GM18526 (cell line): ENCODE data around the gene ABAT.

Experiments used
- POLR2A ChIP-seq: IDR thresholded peaks from 3 replicates; pipeline ENCODE4 v1.6.1; 2011; ENCODE audit not compliant: insufficient read length; ENCODE audit errors: extremely low read depth

Gene ABAT

DNA sequence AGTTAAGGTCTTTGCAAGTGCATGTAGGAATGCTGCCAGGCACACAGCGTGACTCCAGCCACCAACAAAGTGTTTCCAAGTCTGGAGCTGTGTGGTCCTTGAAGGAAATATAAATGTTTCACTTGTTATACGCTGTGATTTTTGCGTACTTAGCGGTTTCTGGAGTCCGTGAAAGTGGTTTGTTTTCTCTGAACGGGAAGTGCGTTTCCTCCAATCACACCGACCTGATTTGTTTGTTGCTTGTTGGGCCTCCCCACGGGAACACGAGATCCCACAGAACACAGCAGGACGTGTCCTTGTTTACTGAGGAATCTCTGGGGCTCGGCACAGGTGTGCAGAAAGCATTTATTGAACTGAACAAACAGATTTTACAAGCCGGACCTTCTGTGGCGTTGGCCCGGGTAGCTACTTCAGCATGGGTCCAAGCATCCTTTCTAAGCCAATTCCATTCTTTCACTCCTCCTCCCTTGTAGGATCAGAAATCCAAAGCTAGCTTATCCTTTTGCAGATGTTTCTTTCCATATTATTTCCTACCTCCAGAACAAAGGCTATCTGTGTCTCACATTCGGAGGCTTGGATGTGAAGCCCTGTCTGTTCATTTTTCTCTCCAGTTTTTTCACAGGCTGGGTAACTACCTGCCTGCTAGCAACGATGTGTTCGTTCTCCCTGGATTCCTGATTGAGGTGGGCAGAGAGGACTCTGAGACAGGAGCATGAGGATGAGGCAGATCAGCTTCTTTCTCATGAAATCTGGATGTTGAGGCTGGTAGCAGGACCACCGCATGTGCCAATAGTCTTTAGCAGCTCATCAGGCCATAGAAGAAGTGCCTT, 44.6 kb downstream of the ABAT start:
- no peak for TF ChIP-seq POLR2A

DNA sequence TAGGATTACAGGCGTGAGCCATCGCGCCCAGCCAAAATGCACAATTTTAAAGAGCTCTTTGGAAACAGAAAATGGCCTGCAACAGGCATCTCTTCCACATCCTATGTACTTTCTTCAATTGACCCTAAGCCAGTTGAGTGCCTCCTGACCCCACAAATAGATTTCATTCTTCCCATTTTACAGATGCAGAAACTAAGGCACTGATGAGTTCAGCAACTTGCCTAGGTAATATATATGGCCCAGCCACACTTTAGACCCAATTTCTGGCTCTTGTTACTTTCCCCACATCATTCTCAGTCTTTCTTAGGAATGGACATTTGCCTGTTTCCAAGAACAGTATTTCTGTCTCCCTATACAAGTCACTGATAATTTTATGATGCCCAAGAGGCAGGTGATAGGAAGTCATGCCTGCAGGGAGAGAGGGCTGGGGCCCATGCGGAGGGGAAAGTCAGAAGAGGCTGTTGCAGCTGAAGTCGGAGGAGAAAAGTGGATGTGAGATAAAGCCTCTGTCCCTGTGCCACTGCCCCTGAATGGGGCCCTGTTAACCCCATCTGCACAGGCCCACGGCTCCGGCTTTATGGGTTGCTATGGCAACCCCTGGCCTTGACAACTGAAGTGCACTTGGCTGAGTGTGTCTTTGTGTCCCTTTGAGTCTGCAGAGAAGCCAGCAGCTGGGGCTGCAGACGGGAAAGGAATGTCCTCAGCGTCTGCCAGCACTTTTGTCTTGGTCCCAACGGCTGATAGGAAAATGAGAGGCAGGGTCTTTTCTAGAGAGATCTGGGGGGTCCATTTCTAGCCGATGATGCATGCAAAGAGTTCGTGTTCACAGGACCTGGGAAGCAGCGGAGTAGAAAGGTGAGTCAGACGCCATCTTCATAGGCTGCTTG, 45.9 kb downstream of the ABAT start:
- TF ChIP-seq POLR2A: no peak

DNA sequence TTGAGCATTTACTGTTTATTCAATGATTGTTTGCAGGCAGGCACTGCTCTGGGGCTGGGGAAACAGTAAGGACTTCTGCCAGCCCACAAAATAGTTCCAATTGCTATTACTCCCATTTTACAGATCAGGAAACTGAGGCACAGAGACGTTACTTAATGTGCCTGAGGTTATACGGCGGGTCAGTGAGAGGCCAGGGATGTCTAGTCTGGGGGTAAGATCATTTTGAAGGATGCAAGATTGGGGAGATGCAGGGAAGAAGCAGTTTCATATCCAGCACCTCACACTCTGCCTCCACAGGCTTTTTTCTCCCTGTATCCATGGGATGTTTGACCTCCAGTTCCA, 46.5 kb downstream of the ABAT start:
- no peak for TF ChIP-seq POLR2A

DNA sequence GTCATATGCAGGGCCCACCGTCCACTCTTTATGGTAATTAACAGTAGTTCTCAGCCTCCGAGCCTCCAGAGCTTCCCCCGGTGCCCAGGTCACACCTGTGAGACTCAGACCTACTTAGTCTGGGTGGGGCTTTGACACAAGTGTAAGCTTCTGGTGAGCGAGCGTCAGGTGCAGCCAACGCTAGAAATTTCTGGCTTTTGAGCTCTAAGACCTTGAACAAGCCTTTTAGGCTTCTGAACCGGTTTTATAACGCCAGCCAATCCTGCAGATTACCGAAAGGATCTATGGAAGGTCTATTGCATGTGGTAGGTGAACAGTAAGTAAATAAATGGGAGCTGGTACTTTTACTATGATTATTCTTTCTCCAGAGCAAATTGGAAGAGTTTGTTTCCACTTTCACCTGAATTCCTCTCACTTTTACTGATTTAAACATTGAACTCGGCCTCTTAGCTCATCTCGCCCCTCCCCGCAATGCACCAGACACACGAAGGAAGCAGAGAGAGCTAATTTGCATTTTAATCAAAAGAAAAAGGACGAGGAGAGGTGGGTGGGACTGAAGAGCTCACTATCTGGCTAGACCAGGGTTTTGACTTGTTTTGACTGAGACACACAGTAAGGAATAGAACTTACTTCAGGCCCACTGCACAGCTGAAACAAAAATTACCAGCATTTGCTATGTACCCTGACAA, 47.1 kb downstream of the ABAT start:
- TF ChIP-seq POLR2A: no peak

- no peak for TF ChIP-seq POLR2A
These were observed 47.6 kb downstream of the ABAT start for GRCh38 chr16:8722025-8722348.

DNA sequence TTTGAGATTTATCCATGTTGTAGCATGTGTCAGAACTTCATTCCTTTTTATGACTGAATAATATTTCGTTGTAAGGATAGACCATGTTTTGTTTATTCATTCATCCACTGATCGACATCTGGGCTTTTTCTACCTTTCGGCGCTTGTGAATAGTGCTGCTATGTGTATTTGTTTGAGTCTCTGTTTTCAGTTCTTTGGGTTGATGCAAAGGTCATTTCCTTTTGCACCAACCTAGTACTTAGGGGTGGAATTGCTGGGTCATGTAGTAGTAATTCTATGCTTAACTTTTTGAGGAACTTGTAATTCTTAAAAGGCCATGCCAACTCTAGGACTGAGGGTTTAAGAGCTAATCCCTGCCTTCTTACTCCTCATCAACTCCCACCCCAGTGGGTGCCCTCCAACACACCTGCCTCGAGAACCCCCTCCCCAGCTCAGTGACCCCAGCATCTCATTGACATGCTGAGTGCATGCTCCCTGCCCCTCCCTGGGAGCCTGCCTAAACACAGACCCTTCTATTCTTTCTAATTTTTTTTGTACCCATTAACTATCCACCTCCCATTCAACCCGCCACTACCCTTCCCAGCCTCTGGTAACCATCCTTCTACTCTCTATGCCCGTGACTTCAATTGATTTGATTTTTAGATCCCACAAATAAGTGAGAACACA, 51.2 kb downstream of the ABAT start:
- no peak for TF ChIP-seq POLR2A

GRCh38 chr16:8727131-8727806, 52.9 kb downstream of the ABAT start:
- TF ChIP-seq POLR2A: no peak

DNA sequence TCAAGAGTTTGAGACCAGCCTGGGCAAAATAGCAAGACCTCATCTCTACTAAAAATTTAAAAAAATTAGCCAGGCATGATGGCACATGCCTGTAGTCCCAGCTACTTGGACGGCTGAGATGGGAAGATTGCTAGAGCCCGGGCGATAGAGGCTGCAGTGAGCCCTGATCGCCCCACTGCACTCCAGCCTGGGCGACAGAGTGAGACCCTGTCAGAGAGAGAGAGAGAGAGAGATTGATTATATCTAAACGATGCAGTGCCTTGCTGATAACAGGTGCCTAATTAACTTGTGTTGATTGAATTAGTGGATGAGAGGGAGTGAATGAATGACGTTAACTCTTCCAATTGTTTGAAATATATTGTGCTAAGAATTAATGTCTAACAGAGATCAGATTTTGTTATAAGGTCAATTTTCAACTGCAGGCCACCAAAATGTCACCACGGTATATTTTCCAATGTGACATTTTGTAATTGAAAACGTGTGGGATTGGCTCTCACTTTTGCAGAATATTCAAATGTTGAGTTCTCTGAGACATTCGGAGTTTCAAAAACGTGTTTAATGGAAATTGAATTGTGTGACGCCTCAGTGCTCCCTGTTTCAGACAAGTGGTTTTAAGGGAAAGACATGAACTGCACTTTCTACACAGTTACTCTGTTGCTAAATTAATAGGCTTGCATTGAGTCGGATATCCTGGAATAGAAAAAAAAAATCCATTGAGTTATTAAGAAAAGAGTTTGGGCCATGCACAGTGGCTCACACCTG, 53.6 kb downstream of the ABAT start:
- no peak for TF ChIP-seq POLR2A

GRCh38 chr16:8729779-8730334, 55.4 kb downstream of the ABAT start:
- TF ChIP-seq POLR2A: no peak

DNA sequence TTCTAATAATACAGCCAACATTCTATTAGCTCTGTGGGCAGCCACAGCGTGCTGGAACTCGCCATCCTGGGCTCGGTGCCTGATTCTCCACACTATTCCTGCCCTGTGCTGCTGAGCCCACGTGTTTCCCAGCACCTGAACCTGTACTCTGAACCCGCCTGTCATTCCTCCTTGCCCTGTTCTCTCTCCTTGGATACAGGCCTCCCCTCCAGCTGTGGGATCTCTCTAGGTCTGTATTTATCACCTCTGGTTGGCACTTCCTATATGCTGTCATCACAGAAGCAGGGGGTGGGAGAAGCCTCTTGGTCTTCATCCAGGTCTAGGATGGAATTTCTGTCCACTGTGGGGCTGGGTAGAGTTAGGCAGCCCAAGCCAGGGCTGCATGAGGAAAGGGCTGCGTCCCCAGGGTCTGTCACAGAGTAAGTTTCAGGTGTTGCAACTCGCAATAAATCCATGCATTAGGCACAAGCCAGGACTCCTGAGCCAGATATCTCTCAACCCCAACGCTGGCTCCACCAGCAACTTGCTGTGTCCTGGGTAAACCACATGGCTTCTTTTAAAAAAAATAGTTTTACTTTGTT, 56.0 kb downstream of the ABAT start:
- no peak for TF ChIP-seq POLR2A

- no peak for TF ChIP-seq POLR2A
These were observed 59.6 kb downstream of the ABAT start for GRCh38 chr16:8733849-8734540.

DNA sequence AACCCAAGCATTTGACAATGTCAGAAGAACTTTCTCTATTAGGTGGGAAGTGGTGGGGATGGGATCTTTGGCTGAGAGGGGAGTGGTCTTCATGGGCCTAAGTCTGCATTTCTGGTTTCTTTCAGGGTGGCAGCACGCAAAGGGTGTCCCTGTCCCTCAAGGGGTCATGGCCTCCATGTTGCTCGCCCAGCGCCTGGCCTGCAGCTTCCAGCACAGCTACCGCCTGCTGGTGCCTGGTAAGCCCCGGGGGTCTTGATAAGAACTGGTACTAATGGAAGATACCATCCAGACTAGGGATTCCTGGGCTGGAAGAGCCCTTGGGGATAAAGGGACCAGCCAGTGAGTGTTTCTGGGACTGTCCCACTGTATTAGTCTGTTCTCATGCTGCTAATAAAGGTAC, 61.2 kb downstream of the ABAT start:
- TF ChIP-seq POLR2A: no peak

DNA sequence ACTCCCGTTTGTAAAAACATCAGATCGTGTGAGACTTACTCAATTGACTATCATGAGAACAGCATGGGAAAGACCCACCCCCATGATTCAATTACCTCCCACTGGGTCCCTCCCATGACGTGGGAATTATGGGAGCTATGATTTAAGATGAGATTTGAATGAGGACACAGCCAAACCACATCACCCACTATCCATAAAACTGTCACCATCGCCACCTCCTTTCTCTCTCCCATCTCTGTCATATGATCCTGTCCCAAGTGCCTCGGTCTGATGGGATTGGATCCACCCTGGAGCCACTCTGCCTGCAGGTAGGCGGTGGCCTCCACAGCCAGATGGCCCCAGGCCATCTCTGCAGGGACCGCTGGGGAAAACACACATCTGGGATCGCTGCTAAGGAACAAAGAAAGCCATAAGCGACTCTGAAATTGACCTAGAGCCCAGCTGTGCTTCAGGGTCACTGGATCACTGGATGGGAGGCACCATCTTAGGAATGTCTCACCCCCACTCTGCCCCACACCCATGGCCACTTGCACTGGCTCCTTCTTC, 61.8 kb downstream of the ABAT start:
- no peak for TF ChIP-seq POLR2A
